Skeletal muscle tissue (tissue), 4 donors: ENCODE measurements around the gene SGCA. TPM values are rescaled to one million over a fixed set of nuclear protein-coding genes. Genes with fewer than 3 reads are reported as not detected.

Experiments used
- H3K27ac ChIP-seq: one replicate; pipeline ENCODE4 v1.7.0; 2013; ENCODE audit warnings: mild to moderate bottlenecking, low read depth, low read length, inconsistent platforms
- H3K27me3 ChIP-seq, 3 donors: one replicate each; pipeline ENCODE4 v1.7.0; 2013; ENCODE audit warnings: low read length in 3 of 3; ENCODE audit not compliant: control insufficient read depth in 3 of 3, insufficient read depth in 3 of 3
- H3K36me3 ChIP-seq, 3 donors: one replicate each; pipeline ENCODE4 v1.7.0; 2013; ENCODE audit warnings: low read length in 3 of 3; ENCODE audit not compliant: control insufficient read depth in 3 of 3, insufficient read depth in 3 of 3
- H3K4me1 ChIP-seq, 3 donors: one replicate each; pipeline ENCODE4 v1.7.0; 2013; ENCODE audit warnings: low read length in 3 of 3, mild to moderate bottlenecking in 3 of 3; ENCODE audit not compliant: control insufficient read depth in 3 of 3, insufficient read depth in 3 of 3
- H3K4me3 ChIP-seq, 3 donors: one replicate each; pipeline ENCODE4 v1.7.0; 2013; ENCODE audit warnings: low read length in 3 of 3
- H3K9ac ChIP-seq, 3 donors: one replicate each; pipeline ENCODE4 v1.7.0; 2013; ENCODE audit warnings: low read length in 3 of 3, mild to moderate bottlenecking in 3 of 3, moderate library complexity in 2 of 3, low read depth in 1 of 3
- H3K9me3 ChIP-seq, 3 donors: one replicate each; pipeline ENCODE4 v1.7.0; 2013; ENCODE audit warnings: low read length in 3 of 3; ENCODE audit not compliant: control insufficient read depth in 3 of 3
- total RNA-seq: library from RNA; depleted of rRNA; stranded (reverse); fragments of >200 nt; gene quantifications from one replicate; pipeline ENCODE4 v1.2.3, GENCODE V29; 2014
- donor health status: Osteomylitis.

SGCA gene
- total RNA-seq, 1 donor from 2014 or later: 158 TPM

GRCh38 chr17:50127697-50128361 lies 38.0 kb upstream of the SGCA start:
- H3K9ac ChIP-seq: no peak overlapping the region

GRCh38 chr17:50128441-50129352 lies 37.1 kb upstream of the SGCA start:
- Histone ChIP-seq H3K4me1 (peaks cover 35 to 45% (median 40%) of the 10 kb centered on the region in 3 donors), H3K4me3 (peak overlapping the region; percentile 17 to 54 (median 41)), H3K9me3 (no peaks in the 10 kb centered on the region), H3K27me3 (no peaks in the 10 kb centered on the region), H3K27ac (no peak overlapping the region), H3K9ac (peak overlapping the region in 2 of 3 donors; percentile 53 to 57), H3K36me3 (no peaks in the 10 kb centered on the region)

More at GRCh38 chr17:50127697-50128361, 38.0 kb upstream of the SGCA start:
- no peaks in the 10 kb centered on the region for H3K36me3 ChIP-seq
- peaks cover 30 to 39% (median 31%) of the 10 kb centered on the region in 3 donors for H3K4me1 ChIP-seq
- H3K27ac ChIP-seq: no peak overlapping the region
- no peaks in the 10 kb centered on the region for H3K9me3 ChIP-seq
- no peaks in the 10 kb centered on the region for H3K27me3 ChIP-seq
- no peak overlapping the region for H3K4me3 ChIP-seq

- H3K36me3 ChIP-seq: no peaks in the 10 kb centered on the region
- peak overlapping the region in 1 of 3 donors; percentile 41 for H3K4me3 ChIP-seq
- no peak overlapping the region for H3K9ac ChIP-seq
- no peaks in the 10 kb centered on the region for H3K27me3 ChIP-seq
- no peaks in the 10 kb centered on the region for H3K9me3 ChIP-seq
- H3K4me1 ChIP-seq: peaks cover 36 to 45% (median 45%) of the 10 kb centered on the region in 3 donors
- no peak overlapping the region for H3K27ac ChIP-seq
Observed at GRCh38 chr17:50129353-50129727, 36.5 kb upstream of the SGCA start.

- H3K4me3 ChIP-seq: peak within 1 kb of the TSS; percentile 38 to 72 (median 66)
- H3K9me3 ChIP-seq: no peaks in the 10 kb centered on the region
- no peaks in the 10 kb centered on the region for H3K27me3 ChIP-seq
- H3K27ac ChIP-seq: no peak within 1 kb of the TSS
- peaks cover 38 to 51% (median 51%) of the 10 kb centered on the region in 3 donors for H3K4me1 ChIP-seq
- H3K9ac ChIP-seq: peak within 1 kb of the TSS in 2 of 3 donors; percentile 32 to 82
- H3K36me3 ChIP-seq: peaks cover 0 to 4% (median 0%) of the 10 kb centered on the region in 3 donors
Observed at GRCh38 chr17:50129728-50130558, 35.9 kb upstream of the SGCA start, which contains the start of gene SAMD14. TSS of gene SAMD14 (minus strand) at chr17:50130160. CDS start at chr17:50124959, 5,201 bp downstream.

- Histone ChIP-seq H3K27ac (no peak overlapping the region), H3K4me3 (peak overlapping the region in 1 of 3 donors; percentile 41), H3K9me3 (no peaks in the 10 kb centered on the region), H3K27me3 (no peaks in the 10 kb centered on the region), H3K9ac (peak overlapping the region in 2 of 3 donors; percentile 32 to 66), H3K36me3 (peaks cover 3 to 8% (median 4%) of the 10 kb centered on the region in 3 donors), H3K4me1 (peaks cover 44 to 56% (median 53%) of the 10 kb centered on the region in 3 donors)
Observed at GRCh38 chr17:50130559-50131305, 35.1 kb upstream of the SGCA start.

- H3K9ac ChIP-seq: peak overlapping the region in 2 of 3 donors; percentile 45 to 81
- H3K27me3 ChIP-seq: no peaks in the 10 kb centered on the region
- peaks cover 44 to 56% (median 53%) of the 10 kb centered on the region in 3 donors for H3K4me1 ChIP-seq
- H3K27ac ChIP-seq: peak overlapping the region; percentile 86
- H3K9me3 ChIP-seq: no peaks in the 10 kb centered on the region
- H3K36me3 ChIP-seq: peaks cover 16 to 20% (median 18%) of the 10 kb centered on the region in 3 donors
- H3K4me3 ChIP-seq: no peak overlapping the region
Observed at GRCh38 chr17:50132104-50132794, 33.6 kb upstream of the SGCA start.

GRCh38 chr17:50133028-50133768 lies 32.6 kb upstream of the SGCA start:
- Histone ChIP-seq H3K4me3 (peak overlapping the region in 2 of 3 donors; percentile 35 to 48), H3K9ac (peak overlapping the region; percentile 45 to 81 (median 57)), H3K9me3 (no peaks in the 10 kb centered on the region), H3K36me3 (peaks cover 26 to 29% (median 26%) of the 10 kb centered on the region in 3 donors), H3K27ac (peak overlapping the region; percentile 86), H3K4me1 (peaks cover 44 to 56% (median 53%) of the 10 kb centered on the region in 3 donors), H3K27me3 (no peaks in the 10 kb centered on the region)

GRCh38 chr17:50133769-50134099 lies 32.1 kb upstream of the SGCA start:
- Histone ChIP-seq H3K27me3 (no peaks in the 10 kb centered on the region), H3K36me3 (peaks cover 31 to 35% (median 32%) of the 10 kb centered on the region in 3 donors), H3K27ac (peak overlapping the region; percentile 86), H3K4me1 (peaks cover 40 to 53% (median 50%) of the 10 kb centered on the region in 3 donors), H3K9me3 (no peaks in the 10 kb centered on the region), H3K4me3 (no peak overlapping the region), H3K9ac (peak overlapping the region in 2 of 3 donors; percentile 57 to 81)
